Measurements from ENCODE around the gene CHRNA4. TPM values are rescaled to one million over a fixed set of nuclear protein-coding genes. Genes with fewer than 3 reads are reported as not detected.

Gene CHRNA4
- total and polyA plus RNA-seq, 2 of the 13 experiments (the other 11 are each of a cell fraction or from before 2014, with no cell fraction given), result not detected

DNA sequence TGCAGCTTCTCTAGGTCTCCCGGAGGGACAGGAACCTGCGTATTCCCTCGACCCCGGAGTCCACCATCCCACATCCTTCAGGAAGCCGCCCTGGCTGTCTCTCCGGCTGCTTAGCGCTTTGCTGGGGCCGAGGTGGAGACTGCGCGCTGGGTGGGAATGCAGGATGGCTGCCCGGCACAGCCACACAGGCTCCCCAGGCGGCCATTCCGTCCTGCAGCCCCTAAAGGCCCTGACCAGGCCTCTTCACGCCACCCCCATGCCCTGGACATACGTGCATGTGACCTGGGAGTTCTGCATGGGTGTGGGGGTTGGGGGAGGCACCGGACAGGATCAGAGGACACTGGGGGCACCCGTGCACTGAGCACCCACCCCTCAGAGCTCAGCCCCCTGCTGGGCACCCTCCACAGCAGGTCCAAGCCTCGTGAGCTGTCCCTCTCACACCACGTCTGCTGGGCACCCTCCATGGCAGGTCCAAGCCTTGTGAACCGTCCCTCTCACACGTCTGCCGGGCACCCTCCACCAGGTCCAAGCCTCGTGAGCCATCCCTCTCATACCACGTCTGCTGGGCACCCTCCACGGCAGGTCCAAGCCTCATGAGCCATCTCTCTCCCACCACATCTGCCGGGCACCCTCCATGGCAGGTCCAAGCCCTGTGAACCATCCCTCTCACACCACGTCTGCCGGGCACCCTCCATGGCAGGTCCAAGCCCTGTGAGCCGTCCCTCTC, 40.4 kb upstream of the CHRNA4 start:
- no peak overlapping the region for H2AFZ ChIP-seq (ENCODE audit: low read length)
- ChIA-PET CTCF (ENCODE audit: low intra/inter-chr PET ratio, low total read pairs) (no interaction called here), POLR2A (no interaction called here)
- intact Hi-C loops (cut with micrococcal nuclease; ENCODE audit: unreplicated experiment) (no loop called here), in situ Hi-C loops (cut with HindIII; ENCODE audit: extremely low pct_ligation_motif_present, low pct_unique_long_range_greater_than_20kb) (no loop called here)
- H3K9me3 ChIP-seq (ENCODE audit: low read length), result no peaks in the 10 kb centered on the region
- DNase-seq (ENCODE audit: low spot score) (no peak), ATAC-seq (no peak), FAIRE-seq (no peak)
- TF ChIP-seq ZNF720 (CRISPR knock-in tag; IDR thresholded peaks at IDR 0.05) (no peak), ZNF883 (CRISPR knock-in tag; IDR thresholded peaks at IDR 0.05; ENCODE audit: not compliant biosample characterization) (peak; percentile 28)
- H3K27me3 ChIP-seq (ENCODE audit: control insufficient read depth in 1 of 2, insufficient read depth in 2 of 2, low read length in 2 of 2), result peaks cover 57 to 99% of the 10 kb centered on the region in 2 experiments
- H3K4me1 ChIP-seq (ENCODE audit: insufficient read depth, low read length), result no peaks in the 10 kb centered on the region; the same call in 1 of the 2 replicates
- no TSS peak for BruUV-seq (replicated peaks)
- H3K4me2 ChIP-seq (ENCODE audit: low read depth, low read length), result no peak overlapping the region
- no peak overlapping the region for H3K4me3 ChIP-seq (replicated peaks in 1 of 3; ENCODE audit: insufficient read depth in 1 of 3, low read depth in 2 of 3, low read length in 3 of 3)
- no peak overlapping the region for H3K27ac ChIP-seq (ENCODE audit: extremely low read length, insufficient read depth, low read length)
- no peaks in the 10 kb centered on the region for H3K36me3 ChIP-seq (replicated peaks in 1 of 2; ENCODE audit: control insufficient read depth in 1 of 2, insufficient read depth in 2 of 2, low read length in 2 of 2)
- no peak overlapping the region for H3K9ac ChIP-seq (ENCODE audit: insufficient read depth, low read depth, low read length)
- H4K20me1 ChIP-seq (ENCODE audit: insufficient read depth, low read length), result peaks cover 7% of the 10 kb centered on the region; the same call in 1 of the 2 replicates
- no peaks in the 10 kb centered on the region for H3K79me2 ChIP-seq (ENCODE audit: insufficient read depth, low read length)
- 17% methylated on average over 21 of the region's 29 CpGs for WGBS (ENCODE audit: low lambda C conversion rate)

DNA sequence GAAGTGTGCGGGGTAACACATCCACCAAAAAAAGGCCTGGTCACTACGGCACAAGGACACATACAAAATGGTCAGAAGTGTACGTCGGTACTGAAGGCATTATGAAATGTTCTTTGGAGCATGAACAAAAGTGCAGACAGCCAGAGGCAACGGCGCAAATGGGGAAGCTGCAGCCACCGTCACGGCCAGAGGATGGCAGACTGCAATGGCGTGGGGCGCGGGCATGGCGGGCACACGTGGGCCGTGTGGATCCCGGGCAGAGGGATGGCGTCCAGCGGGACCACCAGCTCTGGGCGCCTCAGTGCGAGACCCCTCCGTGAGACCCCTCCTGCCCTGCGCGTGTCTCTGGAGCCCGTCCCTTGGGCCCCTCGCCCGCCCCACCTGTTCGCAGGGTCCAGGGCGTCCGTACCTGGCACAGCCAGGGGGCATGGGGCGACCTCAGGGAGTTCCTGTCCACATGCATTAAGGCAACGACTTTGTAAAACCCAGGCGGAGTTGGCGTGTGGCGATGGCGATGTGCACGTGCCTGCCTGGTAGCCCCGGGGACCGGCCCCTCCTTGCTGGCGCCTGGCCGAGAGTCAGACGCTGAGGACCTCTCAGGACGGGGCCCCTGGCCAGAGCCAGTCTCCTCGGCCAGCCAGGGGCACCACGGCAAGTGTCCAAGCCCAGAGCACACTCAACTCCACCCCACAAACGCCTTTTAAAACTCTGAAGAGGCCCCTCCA, 39.5 kb upstream of the CHRNA4 start:
- Histone ChIP-seq H4K20me1 (ENCODE audit: insufficient read depth, low read length) (peaks cover 7% of the 10 kb centered on the region; the same call in 1 of the 2 replicates), H3K27me3 (ENCODE audit: control insufficient read depth in 1 of 2, insufficient read depth in 2 of 2, low read length in 2 of 2) (peaks cover 61 to 99% of the 10 kb centered on the region in 2 experiments), H3K9me3 (ENCODE audit: low read length) (no peaks in the 10 kb centered on the region), H3K4me3 (replicated peaks in 1 of 3; ENCODE audit: insufficient read depth in 1 of 3, low read depth in 2 of 3, low read length in 3 of 3) (no peak overlapping the region), H3K27ac (ENCODE audit: extremely low read length, insufficient read depth, low read length) (no peak overlapping the region), H3K4me2 (ENCODE audit: low read depth, low read length) (no peak overlapping the region), H3K4me1 (ENCODE audit: insufficient read depth, low read length) (no peaks in the 10 kb centered on the region; the same call in 1 of the 2 replicates), H2AFZ (ENCODE audit: low read length) (no peak overlapping the region), H3K79me2 (ENCODE audit: insufficient read depth, low read length) (no peaks in the 10 kb centered on the region), H3K9ac (ENCODE audit: insufficient read depth, low read depth, low read length) (no peak overlapping the region), H3K36me3 (replicated peaks in 1 of 2; ENCODE audit: control insufficient read depth in 1 of 2, insufficient read depth in 2 of 2, low read length in 2 of 2) (no peaks in the 10 kb centered on the region)
- ATAC-seq (no peak), DNase-seq (ENCODE audit: low spot score) (no peak), FAIRE-seq (no peak)
- in situ Hi-C loops (cut with HindIII; ENCODE audit: extremely low pct_ligation_motif_present, low pct_unique_long_range_greater_than_20kb) (no loop called here), intact Hi-C loops (cut with micrococcal nuclease; ENCODE audit: unreplicated experiment) (no loop called here)
- 39% methylated on average over 31 of the region's 44 CpGs for WGBS (ENCODE audit: low lambda C conversion rate)
- ChIA-PET POLR2A (no interaction called here), CTCF (ENCODE audit: low intra/inter-chr PET ratio, low total read pairs) (no interaction called here)
- no TSS peak for BruUV-seq (replicated peaks)
- no peak for TF ChIP-seq NFKBIZ (CRISPR knock-in tag; IDR thresholded peaks at IDR 0.05)
- TF ChIP-seq, protein P1, sequence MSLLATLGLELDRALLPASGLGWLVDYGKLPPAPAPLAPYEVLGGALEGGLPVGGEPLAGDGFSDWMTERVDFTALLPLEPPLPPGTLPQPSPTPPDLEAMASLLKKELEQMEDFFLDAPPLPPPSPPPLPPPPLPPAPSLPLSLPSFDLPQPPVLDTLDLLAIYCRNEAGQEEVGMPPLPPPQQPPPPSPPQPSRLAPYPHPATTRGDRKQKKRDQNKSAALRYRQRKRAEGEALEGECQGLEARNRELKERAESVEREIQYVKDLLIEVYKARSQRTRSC (CRISPR knock-in tag; IDR thresholded peaks at IDR 0.05; ENCODE audit: low read depth), result no peak
- TF ChIP-seq ZNF577 (CRISPR knock-in tag; IDR thresholded peaks at IDR 0.05; ENCODE audit: borderline replicate concordance, low read depth), result no peak
- no peak for TF ChIP-seq ZFP36 (IDR thresholded peaks at IDR 0.05; ENCODE audit: borderline replicate concordance, low read depth, low read length, partially characterized antibody)
- TF ChIP-seq KMT2A (CRISPR knock-in tag; IDR thresholded peaks at IDR 0.05), result no peak
- TF ChIP-seq, protein P2, sequence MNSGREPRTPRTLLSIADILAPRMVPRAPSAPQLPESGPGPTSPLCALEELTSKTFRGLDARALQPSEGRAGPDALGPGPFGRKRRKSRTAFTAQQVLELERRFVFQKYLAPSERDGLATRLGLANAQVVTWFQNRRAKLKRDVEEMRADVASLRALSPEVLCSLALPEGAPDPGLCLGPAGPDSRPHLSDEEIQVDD (CRISPR knock-in tag; IDR thresholded peaks at IDR 0.05; ENCODE audit: borderline replicate concordance), result no peak
- no peak for TF ChIP-seq ZFP36L2 (CRISPR knock-in tag; IDR thresholded peaks at IDR 0.05)
- TF ChIP-seq JUND (CRISPR knock-in tag; IDR thresholded peaks at IDR 0.05), result no peak
